Medulla oblongata (tissue), 1 donor: ENCODE measurements around the gene FBLN7.

ENCODE experiments used
- DNase-seq: peaks from one replicate; pipeline ENCODE4 v3.0.0-alpha.2; 2015; ENCODE audit errors: extremely low spot score

The FBLN7 gene

GRCh38 chr2:112140899-112141625 is 2.9 kb downstream of the FBLN7 start:
- DNase-seq: no peak

GRCh38 chr2:112141626-112142007 is 3.4 kb downstream of the FBLN7 start:
- no peak for DNase-seq

GRCh38 chr2:112142525-112143078 is 4.4 kb downstream of the FBLN7 start:
- DNase-seq: no peak

DNA sequence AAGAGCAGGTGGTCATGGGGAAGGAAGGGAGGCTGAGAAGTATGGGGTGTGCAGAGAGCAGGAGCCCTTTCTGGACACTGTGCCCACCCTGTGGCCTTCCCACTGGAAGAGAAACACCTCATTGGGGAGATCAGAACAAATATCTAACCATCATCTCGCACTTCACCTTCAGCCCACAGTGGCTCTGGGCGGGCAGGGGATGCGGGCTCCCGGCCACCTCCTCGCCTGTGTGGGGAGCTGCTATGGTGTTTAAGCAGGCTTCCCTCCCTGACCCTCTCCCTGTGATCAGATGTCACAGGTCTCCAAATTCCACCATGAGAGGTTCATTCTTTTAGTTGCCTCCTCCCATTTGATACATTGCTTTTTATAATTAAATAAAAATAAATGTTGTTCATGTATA is 5.0 kb downstream of the FBLN7 start:
- DNase-seq: no peak

GRCh38 chr2:112144966-112145365 is 6.8 kb downstream of the FBLN7 start:
- no peak for DNase-seq

DNA sequence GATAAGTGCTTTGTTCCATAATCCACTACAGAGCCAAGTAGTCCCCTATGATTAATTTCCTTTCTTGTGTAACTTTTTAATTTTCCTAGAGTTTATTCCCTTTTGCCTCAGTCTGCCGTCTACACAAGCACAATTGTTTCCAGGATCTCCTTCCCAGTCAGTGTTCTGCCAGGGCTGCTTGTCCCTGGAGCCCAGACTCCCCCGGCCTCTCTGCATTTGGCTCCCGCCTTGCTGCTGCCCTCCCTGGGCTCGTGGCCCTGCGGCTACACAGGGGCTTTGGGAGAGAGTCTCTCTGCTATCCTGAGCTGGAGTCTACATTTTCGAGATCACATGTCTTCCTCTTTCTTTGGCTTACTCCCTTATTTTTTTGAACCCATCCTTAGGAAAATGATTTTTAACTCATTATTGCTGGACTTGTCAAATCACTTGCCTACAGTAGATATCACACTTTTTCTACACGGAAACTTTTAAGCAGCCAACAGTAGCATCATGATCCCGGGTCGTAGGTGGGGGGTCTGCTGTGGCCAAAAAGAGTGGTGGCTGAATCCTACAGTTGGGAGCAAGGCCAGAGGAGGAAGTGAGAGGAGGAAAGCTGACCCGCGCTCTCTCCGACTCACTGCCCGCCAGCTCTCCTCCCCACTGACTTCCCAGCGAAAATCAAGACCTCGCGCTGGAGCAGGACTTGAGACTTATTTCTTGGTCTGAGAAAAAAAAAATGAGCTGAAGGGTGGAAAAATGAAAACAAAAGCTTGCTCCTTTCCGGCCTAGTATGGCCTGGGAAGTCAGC is 9.4 kb downstream of the FBLN7 start:
- no peak for DNase-seq

- no peak for DNase-seq
Measured at GRCh38 chr2:112148477-112148876, 10.3 kb downstream of the FBLN7 start.

- no peak for DNase-seq
Measured at GRCh38 chr2:112149194-112149593, 11.0 kb downstream of the FBLN7 start.

- DNase-seq: no peak
Measured at GRCh38 chr2:112149866-112150435, 11.8 kb downstream of the FBLN7 start.

- no peak for DNase-seq
Measured at GRCh38 chr2:112150447-112150846, 12.3 kb downstream of the FBLN7 start.

DNA sequence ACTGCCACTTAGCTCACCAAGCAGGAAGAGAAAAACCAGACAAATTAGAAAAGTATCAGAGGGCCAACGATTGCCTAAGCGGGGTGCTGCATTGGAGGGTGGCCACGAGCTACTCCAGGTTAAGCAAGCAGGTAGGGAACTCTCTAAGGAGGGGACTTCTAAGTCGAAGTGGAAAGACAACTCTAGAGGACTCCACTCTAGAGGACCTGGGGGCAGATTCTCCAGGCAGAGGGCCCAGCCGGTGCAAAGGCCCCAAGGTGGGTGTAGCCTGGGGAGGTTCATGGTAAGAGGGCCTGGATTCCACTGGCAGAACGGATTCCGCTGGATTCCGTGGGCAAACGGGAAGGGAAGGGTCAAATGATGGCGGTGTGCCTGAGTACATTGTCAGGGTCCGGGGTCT is 12.7 kb downstream of the FBLN7 start:
- DNase-seq: no peak

- DNase-seq: no peak
Measured at GRCh38 chr2:112151271-112151670, 13.1 kb downstream of the FBLN7 start.

- DNase-seq: no peak
Measured at GRCh38 chr2:112151701-112152440, 13.7 kb downstream of the FBLN7 start.

GRCh38 chr2:112152476-112153178 is 14.4 kb downstream of the FBLN7 start:
- no peak for DNase-seq

DNA sequence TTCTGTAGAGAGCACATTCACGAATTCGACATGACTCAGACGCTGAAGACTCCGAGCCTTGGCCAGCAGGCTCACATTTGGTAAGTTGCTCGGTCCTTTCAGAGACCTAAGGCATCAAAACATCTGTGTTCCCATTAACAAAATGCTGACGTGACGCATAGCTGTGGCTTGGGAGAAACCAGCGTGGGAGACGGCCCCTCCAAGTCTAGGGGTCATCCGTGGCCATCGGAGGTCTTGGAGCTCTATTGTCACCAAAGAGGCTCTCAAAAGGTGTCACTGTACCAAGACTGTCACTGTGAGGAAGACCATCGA is 14.9 kb downstream of the FBLN7 start:
- DNase-seq: no peak

DNA sequence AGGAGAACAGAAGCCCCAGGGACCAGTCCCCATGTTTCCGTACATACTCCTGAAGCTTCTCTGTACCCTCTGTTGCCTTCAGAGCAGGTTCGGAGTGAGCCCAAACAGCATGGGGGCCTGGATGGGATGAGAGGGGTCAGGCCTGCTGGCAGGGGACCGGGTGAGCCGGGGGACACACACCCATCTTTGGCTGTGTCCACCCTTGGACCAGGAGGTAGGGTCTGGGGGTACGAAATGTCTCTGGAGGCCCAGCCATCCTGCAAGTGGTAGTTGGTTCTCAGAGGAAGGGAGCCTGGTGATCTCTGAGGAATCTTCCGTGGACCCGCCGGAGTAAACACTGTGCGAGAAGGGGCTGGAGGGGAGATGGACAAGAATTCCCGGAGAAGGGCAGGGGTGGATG is 15.3 kb downstream of the FBLN7 start:
- no peak for DNase-seq

GRCh38 chr2:112154246-112155117 is 16.3 kb downstream of the FBLN7 start:
- no peak for DNase-seq

DNA sequence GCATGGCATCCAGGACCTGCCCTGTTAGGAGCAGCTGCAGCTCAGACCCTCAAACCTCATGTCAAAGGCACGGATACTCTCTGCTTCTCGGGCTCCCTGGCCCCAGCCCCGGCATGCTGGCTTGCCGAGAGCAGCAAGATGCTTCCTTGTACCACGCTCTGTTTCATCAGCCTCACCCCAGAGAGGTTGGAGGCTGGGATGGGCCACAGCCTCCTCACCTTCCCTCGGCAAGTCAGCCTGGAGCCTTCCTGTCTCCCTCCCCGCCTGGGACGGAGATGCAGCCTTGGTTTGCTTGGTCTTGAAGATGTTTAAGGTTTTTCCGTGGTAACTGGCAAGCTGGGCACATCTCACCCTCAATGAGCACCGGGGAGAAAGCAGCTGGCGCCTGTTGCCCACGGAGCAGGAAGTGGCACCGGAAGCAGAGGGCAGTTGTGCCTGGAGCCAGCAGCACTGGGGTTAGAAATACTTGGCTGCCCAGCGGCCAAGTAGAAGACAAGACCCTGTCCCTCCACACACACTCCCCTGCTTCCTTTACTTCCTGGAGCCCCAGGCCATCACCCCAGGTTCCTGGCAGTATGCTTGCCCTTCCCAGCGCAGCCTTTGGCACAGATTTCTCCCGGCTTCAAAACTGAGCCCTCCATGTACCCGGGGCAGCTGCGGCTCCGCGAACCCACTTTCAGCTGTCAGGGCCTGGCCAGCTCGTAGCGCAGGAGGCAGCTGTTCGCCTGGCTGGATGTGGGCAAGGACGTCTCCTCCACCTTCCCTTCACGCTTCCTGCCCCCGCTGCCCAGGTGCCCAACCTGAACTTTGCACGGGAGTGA is 17.4 kb downstream of the FBLN7 start:
- DNase-seq: no peak

DNA sequence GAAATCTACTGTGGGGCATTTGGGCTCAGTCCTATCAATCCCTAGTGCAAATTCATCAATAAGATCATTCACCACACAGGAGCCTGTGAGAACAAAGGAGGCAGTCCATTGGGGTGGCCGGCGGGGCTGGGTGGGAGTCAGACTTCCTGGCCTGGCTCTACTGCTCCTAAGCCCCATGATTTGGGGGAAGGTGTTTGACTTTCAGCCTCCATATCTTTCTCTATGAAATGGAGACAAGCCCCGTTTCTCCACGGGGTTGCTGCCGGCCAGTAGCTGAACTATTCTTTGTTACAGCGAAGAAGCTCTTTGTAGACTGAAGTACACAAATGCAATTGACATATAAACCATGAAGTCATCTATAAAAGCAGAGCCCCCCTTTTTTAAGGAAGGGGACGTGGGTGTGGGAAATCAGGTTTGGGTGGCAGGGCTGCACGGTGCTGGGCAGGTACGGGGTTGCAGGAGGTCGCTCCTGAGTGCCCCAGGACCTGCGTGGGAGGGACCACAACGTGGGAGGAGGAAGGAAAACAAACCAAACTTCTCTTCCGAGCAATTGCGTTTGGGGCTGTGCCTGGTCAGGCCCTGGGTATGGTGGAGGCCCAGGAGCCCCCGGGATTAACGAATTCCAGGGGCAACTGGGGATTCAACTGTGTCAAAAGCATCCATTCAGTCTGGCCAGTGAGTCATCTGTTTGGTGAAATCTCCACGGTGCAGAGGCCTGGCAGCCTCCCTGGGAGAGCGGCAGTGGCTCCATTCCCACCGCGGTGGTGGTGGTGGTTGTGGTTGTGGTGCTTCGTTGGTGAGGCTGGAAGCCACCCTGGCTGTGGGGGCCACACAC is 18.2 kb downstream of the FBLN7 start:
- no peak for DNase-seq
